ENCODE data around the gene TSPAN31. TPM values are rescaled to one million over a fixed set of nuclear protein-coding genes. Genes with fewer than 3 reads are reported as not detected.

Gene TSPAN31
- total and polyA plus RNA-seq, 12 donors, result 25.3 to 115 (median 55.9) TPM

DNA sequence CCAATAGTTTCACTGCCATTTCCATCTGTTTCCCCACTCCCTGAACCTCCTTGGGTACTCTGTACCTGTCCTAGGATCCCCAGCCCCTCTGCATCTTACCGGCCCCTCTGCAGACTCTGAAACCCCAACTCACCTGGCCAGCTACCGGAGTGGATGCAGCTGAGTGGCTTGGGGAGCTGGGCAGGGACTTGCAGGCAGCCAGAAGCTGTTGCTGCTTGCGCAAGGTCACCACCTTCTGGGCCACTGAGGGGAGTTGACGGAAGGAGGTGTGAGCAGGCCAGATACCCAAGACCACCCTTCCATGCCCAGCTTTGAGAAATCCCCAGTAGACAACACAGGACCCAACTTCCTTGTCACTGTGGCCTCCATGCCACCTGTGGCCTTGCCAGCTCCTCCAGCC, 12.6 kb upstream of the TSPAN31 start:
- Histone ChIP-seq H3K4me1 (replicated peaks in 1 of 2) (peaks cover 6 to 20% of the 10 kb centered on the region in 2 donors), H3K27me3 (peaks cover 25% of the 10 kb centered on the region), H3K36me3 (replicated peaks in 1 of 2) (no peaks in the 10 kb centered on the region), H3K27ac (no peak overlapping the region), H3K4me3 (no peak overlapping the region), H3K9me3 (replicated peaks in 1 of 3) (no peaks in the 10 kb centered on the region)
- TF ChIP-seq POLR2A (IDR thresholded peaks at IDR 0.05), result no peak
- TF ChIP-seq, protein P1, sequence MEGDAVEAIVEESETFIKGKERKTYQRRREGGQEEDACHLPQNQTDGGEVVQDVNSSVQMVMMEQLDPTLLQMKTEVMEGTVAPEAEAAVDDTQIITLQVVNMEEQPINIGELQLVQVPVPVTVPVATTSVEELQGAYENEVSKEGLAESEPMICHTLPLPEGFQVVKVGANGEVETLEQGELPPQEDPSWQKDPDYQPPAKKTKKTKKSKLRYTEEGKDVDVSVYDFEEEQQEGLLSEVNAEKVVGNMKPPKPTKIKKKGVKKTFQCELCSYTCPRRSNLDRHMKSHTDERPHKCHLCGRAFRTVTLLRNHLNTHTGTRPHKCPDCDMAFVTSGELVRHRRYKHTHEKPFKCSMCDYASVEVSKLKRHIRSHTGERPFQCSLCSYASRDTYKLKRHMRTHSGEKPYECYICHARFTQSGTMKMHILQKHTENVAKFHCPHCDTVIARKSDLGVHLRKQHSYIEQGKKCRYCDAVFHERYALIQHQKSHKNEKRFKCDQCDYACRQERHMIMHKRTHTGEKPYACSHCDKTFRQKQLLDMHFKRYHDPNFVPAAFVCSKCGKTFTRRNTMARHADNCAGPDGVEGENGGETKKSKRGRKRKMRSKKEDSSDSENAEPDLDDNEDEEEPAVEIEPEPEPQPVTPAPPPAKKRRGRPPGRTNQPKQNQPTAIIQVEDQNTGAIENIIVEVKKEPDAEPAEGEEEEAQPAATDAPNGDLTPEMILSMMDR (IDR thresholded peaks at IDR 0.05), result no peak
- 80 to 85% (median 84%) methylated on average over 3 to 4 of the region's 4 CpGs for WGBS, 4 donors
- peak in 1 of 7 donors; percentile 14 for DNase-seq
- intact Hi-C loops (cut with DNase I), result no loop called here

DNA sequence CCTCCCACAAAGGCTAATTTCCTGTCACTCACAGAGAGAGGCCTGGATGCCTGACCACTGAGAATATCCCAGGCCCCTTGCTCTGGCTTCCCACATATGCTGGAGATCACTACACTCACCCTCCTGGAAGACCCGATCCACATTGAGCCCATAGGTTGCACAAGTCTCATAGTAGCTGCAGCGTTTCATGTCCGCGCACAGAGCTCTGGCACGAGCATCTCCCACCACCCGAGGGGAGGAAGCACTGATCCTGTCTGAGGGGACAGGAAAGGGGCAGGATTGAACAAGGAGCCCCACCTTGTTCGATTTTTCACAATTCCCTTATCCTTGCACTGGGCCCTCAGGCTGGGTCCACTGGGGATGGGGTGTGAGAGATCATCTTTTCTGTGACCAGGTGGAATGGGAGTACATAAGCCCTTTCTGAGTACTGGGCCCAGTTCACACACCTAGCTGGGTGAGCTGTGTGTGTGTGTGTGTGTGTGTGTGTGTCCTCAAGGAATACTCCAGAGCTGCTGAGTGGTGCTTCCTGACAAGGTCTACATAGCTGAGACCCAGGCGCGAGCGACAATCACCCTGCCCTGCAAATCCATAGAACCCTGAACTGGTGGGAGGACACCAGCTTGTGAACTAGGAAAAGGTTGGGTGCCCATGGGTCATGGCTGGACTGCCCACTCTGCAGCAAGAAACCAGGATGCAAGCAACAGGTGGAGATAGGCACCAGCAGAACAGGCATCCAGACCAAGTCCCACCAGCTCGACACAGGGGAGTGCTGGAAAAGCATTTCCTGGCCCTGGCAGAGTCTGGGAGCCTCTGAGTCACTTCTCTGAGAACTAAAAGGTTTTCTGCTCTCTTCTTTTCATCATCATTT, 11.9 kb upstream of the TSPAN31 start:
- peaks cover 9 to 21% of the 10 kb centered on the region in 2 donors for H3K4me1 ChIP-seq (replicated peaks in 1 of 2)
- intact Hi-C loops (cut with DNase I), result no loop called here
- peak in 1 of 7 donors; percentile 11 for DNase-seq
- no peaks in the 10 kb centered on the region for H3K9me3 ChIP-seq (replicated peaks in 1 of 3)
- H3K36me3 ChIP-seq (replicated peaks in 1 of 2), result no peaks in the 10 kb centered on the region
- WGBS, 4 donors, result 80 to 88% (median 83%) methylated on average over 8 to 11 of the region's 11 CpGs
- peaks cover 32% of the 10 kb centered on the region for H3K27me3 ChIP-seq
- no peak overlapping the region for H3K4me3 ChIP-seq
- TF ChIP-seq POLR2A (IDR thresholded peaks at IDR 0.05), result no peak
- no peak overlapping the region for H3K27ac ChIP-seq

DNA sequence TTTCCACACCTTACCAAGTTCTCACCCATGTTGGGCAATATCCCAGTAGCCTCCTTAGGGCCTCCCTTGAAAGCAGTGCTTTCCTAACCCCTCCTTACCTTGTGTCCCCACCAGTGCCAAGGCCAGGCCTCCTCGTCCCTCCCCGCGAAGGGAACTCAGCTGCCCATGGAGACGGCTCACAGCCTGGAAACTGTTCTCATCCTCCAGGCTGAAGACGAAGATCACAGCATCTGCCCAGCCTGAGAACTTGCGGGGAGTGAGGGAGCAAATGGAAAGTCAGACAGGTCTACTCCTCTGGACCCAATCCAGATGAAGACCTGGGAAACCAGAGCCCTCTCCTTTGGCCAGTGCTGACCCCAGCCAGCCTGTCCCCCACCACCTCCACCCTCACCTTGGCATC, 10.9 kb upstream of the TSPAN31 start:
- Histone ChIP-seq H3K9me3 (replicated peaks in 1 of 3) (no peaks in the 10 kb centered on the region), H3K27me3 (peaks cover 37% of the 10 kb centered on the region), H3K36me3 (replicated peaks in 1 of 2) (no peaks in the 10 kb centered on the region), H3K4me3 (no peak overlapping the region), H3K27ac (no peak overlapping the region), H3K4me1 (replicated peaks in 1 of 2) (peaks cover 14 to 25% of the 10 kb centered on the region in 2 donors)
- intact Hi-C loops (cut with DNase I), result no loop called here
- DNase-seq, result peak in 1 of 7 donors; percentile 11
- TF ChIP-seq POLR2A (IDR thresholded peaks at IDR 0.05), result no peak
- TF ChIP-seq, protein P1 (IDR thresholded peaks at IDR 0.05), result no peak
- 66 to 81% (median 74%) methylated on average over 5 to 6 of the region's 6 CpGs for WGBS, 4 donors

DNA sequence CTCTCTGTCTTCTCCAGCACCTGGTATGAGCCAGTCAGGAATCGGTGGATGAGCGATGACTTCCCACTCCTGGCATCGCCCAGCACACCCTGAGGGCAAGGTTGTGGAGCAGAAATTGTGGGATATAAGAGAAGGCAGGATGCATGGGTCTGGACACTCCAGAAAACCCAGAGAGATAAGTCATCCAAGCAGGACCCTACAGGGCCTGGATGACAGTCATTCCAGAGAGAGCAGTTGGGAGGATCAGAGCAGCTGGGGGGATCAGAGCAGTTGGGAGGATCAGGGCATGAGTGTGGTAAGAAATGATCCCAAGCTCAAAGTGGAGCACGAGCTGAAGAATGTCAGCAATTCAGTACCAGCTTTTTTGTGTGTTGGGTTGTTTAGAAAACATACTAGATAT, 10.2 kb upstream of the TSPAN31 start:
- Histone ChIP-seq H3K4me3 (no peak overlapping the region), H3K4me1 (replicated peaks in 1 of 2) (peaks cover 14 to 25% of the 10 kb centered on the region in 2 donors), H3K9me3 (replicated peaks in 1 of 3) (no peaks in the 10 kb centered on the region), H3K36me3 (replicated peaks in 1 of 2) (no peaks in the 10 kb centered on the region), H3K27ac (no peak overlapping the region), H3K27me3 (peaks cover 37% of the 10 kb centered on the region)
- no peak for DNase-seq
- whole genome bisulfite sequencing, 4 donors, result 72 to 87% (median 76%) methylated on average over 4 of the region's 4 CpGs
- TF ChIP-seq POLR2A (IDR thresholded peaks at IDR 0.05), result no peak
- TF ChIP-seq, protein P1 (IDR thresholded peaks at IDR 0.05), result no peak
- intact Hi-C loops (cut with DNase I), result no loop called here
